CD4-positive, CD25-positive, alpha-beta regulatory T cell (primary cell): ENCODE results near the gene DLG2. TPM values are rescaled to one million over a fixed set of nuclear protein-coding genes. Genes with fewer than 3 reads are reported as not detected.

Experiments used
- ATAC-seq, 2 donors: fragments of 150-1000 bp; cut with Tn5 transposase; one replicate each; pipeline ENCODE4 v1.10.0; 2021; ENCODE audit warnings: low read depth in 2 of 2, moderate number of reproducible peaks in 2 of 2, moderate library complexity in 1 of 2
- DNase-seq, 3 donors: peaks; one replicate each; pipeline versions ENCODE4 v3.0.0 to v3.0.0-alpha.2; 2012 to 2022; ENCODE audit warnings: mixed read lengths in 1 of 3
- H3K27ac ChIP-seq: one replicate; pipeline ENCODE4 v1.7.0; 2013; ENCODE audit warnings: mild to moderate bottlenecking, low read length; ENCODE audit not compliant: insufficient read depth, poor library complexity, severe bottlenecking
- H3K27me3 ChIP-seq: one replicate; pipeline ENCODE4 v1.7.0; 2013; ENCODE audit warnings: low read length; ENCODE audit not compliant: control insufficient read depth, insufficient read depth
- H3K36me3 ChIP-seq: one replicate; pipeline ENCODE4 v1.7.0; 2013; ENCODE audit warnings: mild to moderate bottlenecking, low read length, moderate library complexity; ENCODE audit not compliant: control insufficient read depth, insufficient read depth
- H3K4me1 ChIP-seq: 2 replicates; pipeline ENCODE4 v1.7.0; 2013; ENCODE audit warnings: mild to moderate bottlenecking, low read length; ENCODE audit not compliant: insufficient read depth, control insufficient read depth, poor library complexity, severe bottlenecking
- H3K4me3 ChIP-seq: one replicate; pipeline ENCODE4 v1.7.0; 2013; ENCODE audit warnings: low read depth, mild to moderate bottlenecking, low read length, moderate library complexity
- H3K9me3 ChIP-seq, 2 experiments: 1 replicate in 1 of 2; 2 replicates in 1 of 2; pipeline ENCODE4 v1.7.0; 2013; ENCODE audit warnings: low read length in 2 of 2, mild to moderate bottlenecking in 1 of 2, moderate library complexity in 1 of 2; ENCODE audit not compliant: control insufficient read depth in 2 of 2
- H3K27ac Mint-ChIP-seq, 3 donors: one replicate each; pipeline ENCODE4 v1.8.0; 2020 to 2022; ENCODE audit warnings: mild to moderate bottlenecking in 3 of 3, mixed read lengths in 3 of 3, moderate library complexity in 2 of 3
- H3K27me3 Mint-ChIP-seq: one replicate; pipeline ENCODE4 v1.8.0; 2022; ENCODE audit warnings: mild to moderate bottlenecking, mixed read lengths
- H3K36me3 Mint-ChIP-seq: one replicate; pipeline ENCODE4 v1.8.0; 2020; ENCODE audit warnings: mixed read lengths
- H3K4me1 Mint-ChIP-seq, 4 donors: one replicate each; pipeline ENCODE4 v1.8.0; 2020 to 2022; ENCODE audit warnings: mixed read lengths in 4 of 4, mild to moderate bottlenecking in 1 of 4
- H3K4me3 Mint-ChIP-seq, 4 donors: one replicate each; pipeline ENCODE4 v1.8.0; 2020 to 2022; ENCODE audit warnings: mild to moderate bottlenecking in 4 of 4, mixed read lengths in 4 of 4, moderate library complexity in 3 of 4
- H3K9me3 Mint-ChIP-seq, 7 donors: one replicate each; pipeline ENCODE4 v1.8.0; 2020 to 2022; ENCODE audit warnings: mixed read lengths in 7 of 7, mild to moderate bottlenecking in 3 of 7, moderate library complexity in 2 of 7
- polyA plus RNA-seq, 4 donors: library from polyadenylated mRNA; unstranded; fragments of 300-500 nt; fragmentation: Illumina TruSeq; gene quantifications; one replicate each; pipeline ENCODE4 v1.2.3, GENCODE V29; 2021
- total RNA-seq: library from RNA; stranded (reverse); gene quantifications from one replicate; pipeline ENCODE4 v1.2.3, GENCODE V29; 2022

Gene DLG2
- total and polyA plus RNA-seq, 5 donors from 2014 or later = 0.26 to 2.0 (median 0.94) TPM

- Histone ChIP-seq H3K36me3 (no peaks in the 10 kb centered on the region), H3K9me3 (no peaks in the 10 kb centered on the region), H3K27me3 (no peaks in the 10 kb centered on the region), H3K4me1 (no peaks in the 10 kb centered on the region), H3K4me3 (no peak overlapping the region), H3K27ac (no peak overlapping the region)
- no peaks in the 10 kb centered on the region for H3K4me1 Mint-ChIP-seq
- H3K27ac Mint-ChIP-seq = no peak overlapping the region
- ATAC-seq (no peak), DNase-seq (no peak)
- peaks cover 0 to 11% (median 5%) of the 10 kb centered on the region in 7 donors for H3K9me3 Mint-ChIP-seq
- H3K36me3 Mint-ChIP-seq = no peaks in the 10 kb centered on the region
- H3K27me3 Mint-ChIP-seq = no peaks in the 10 kb centered on the region
- peak overlapping the region in 1 of 4 donors; percentile 51 for H3K4me3 Mint-ChIP-seq
Measured at GRCh38 chr11:83852775-83853442, 1774.2 kb downstream of the DLG2 start.

GRCh38 chr11:83852012-83852411 lies 1775.1 kb downstream of the DLG2 start:
- no peak for DNase-seq
- no peak overlapping the region for H3K4me3 ChIP-seq
- Mint-ChIP-seq H3K4me1 (no peaks in the 10 kb centered on the region), H3K36me3 (no peaks in the 10 kb centered on the region), H3K27ac (no peak overlapping the region), H3K4me3 (no peak overlapping the region), H3K9me3 (peaks cover 0 to 5% (median 2%) of the 10 kb centered on the region in 7 donors), H3K27me3 (no peaks in the 10 kb centered on the region)
- no peak for ATAC-seq
- no peaks in the 10 kb centered on the region for H3K9me3 ChIP-seq
- no peaks in the 10 kb centered on the region for H3K4me1 ChIP-seq
- H3K27me3 ChIP-seq = no peaks in the 10 kb centered on the region
- no peaks in the 10 kb centered on the region for H3K36me3 ChIP-seq
- no peak overlapping the region for H3K27ac ChIP-seq

GRCh38 chr11:83847467-83848034 lies 1779.6 kb downstream of the DLG2 start:
- ATAC-seq = no peak
- no peak overlapping the region for H3K4me3 ChIP-seq
- H3K9me3 ChIP-seq = no peaks in the 10 kb centered on the region
- H3K27me3 Mint-ChIP-seq = peaks cover 4% of the 10 kb centered on the region
- DNase-seq = no peak
- no peaks in the 10 kb centered on the region for H3K4me1 Mint-ChIP-seq
- no peak overlapping the region for H3K27ac ChIP-seq
- H3K36me3 ChIP-seq = no peaks in the 10 kb centered on the region
- H3K4me1 ChIP-seq = no peaks in the 10 kb centered on the region
- H3K4me3 Mint-ChIP-seq = no peak overlapping the region
- peaks cover 0 to 5% (median 2%) of the 10 kb centered on the region in 7 donors for H3K9me3 Mint-ChIP-seq
- H3K27ac Mint-ChIP-seq = no peak overlapping the region
- H3K27me3 ChIP-seq = no peaks in the 10 kb centered on the region
- no peaks in the 10 kb centered on the region for H3K36me3 Mint-ChIP-seq

- Histone ChIP-seq H3K4me3 (no peak overlapping the region), H3K27ac (no peak overlapping the region), H3K36me3 (no peaks in the 10 kb centered on the region), H3K27me3 (no peaks in the 10 kb centered on the region), H3K4me1 (no peaks in the 10 kb centered on the region), H3K9me3 (no peaks in the 10 kb centered on the region)
- Mint-ChIP-seq H3K4me3 (no peak overlapping the region), H3K36me3 (no peaks in the 10 kb centered on the region), H3K9me3 (peaks cover 0 to 5% (median 2%) of the 10 kb centered on the region in 7 donors), H3K27me3 (peaks cover 4% of the 10 kb centered on the region), H3K27ac (no peak overlapping the region), H3K4me1 (no peaks in the 10 kb centered on the region)
- no peak for ATAC-seq
- DNase-seq = no peak
Measured at GRCh38 chr11:83845797-83846196, 1781.3 kb downstream of the DLG2 start.

- no peaks in the 10 kb centered on the region for H3K9me3 ChIP-seq
- H3K4me1 ChIP-seq = no peaks in the 10 kb centered on the region
- Mint-ChIP-seq H3K27me3 (peaks cover 7% of the 10 kb centered on the region), H3K36me3 (no peaks in the 10 kb centered on the region), H3K4me1 (no peaks in the 10 kb centered on the region), H3K4me3 (no peak overlapping the region), H3K9me3 (peaks cover 0 to 3% (median 0%) of the 10 kb centered on the region in 7 donors), H3K27ac (no peak overlapping the region)
- H3K27me3 ChIP-seq = no peaks in the 10 kb centered on the region
- H3K27ac ChIP-seq = no peak overlapping the region
- H3K4me3 ChIP-seq = no peak overlapping the region
- DNase-seq (no peak), ATAC-seq (no peak)
- H3K36me3 ChIP-seq = no peaks in the 10 kb centered on the region
Measured at GRCh38 chr11:83840326-83840725, 1786.8 kb downstream of the DLG2 start.

GRCh38 chr11:83836883-83837654 lies 1790.1 kb downstream of the DLG2 start:
- no peak overlapping the region for H3K4me3 ChIP-seq
- Mint-ChIP-seq H3K27ac (no peak overlapping the region), H3K36me3 (no peaks in the 10 kb centered on the region), H3K27me3 (peaks cover 6% of the 10 kb centered on the region), H3K9me3 (no peaks in the 10 kb centered on the region), H3K4me1 (no peaks in the 10 kb centered on the region), H3K4me3 (no peak overlapping the region)
- no peak overlapping the region for H3K27ac ChIP-seq
- H3K36me3 ChIP-seq = no peaks in the 10 kb centered on the region
- no peaks in the 10 kb centered on the region for H3K27me3 ChIP-seq
- DNase-seq (peak in 1 of 3 donors; percentile 26), ATAC-seq (no peak)
- H3K9me3 ChIP-seq = no peaks in the 10 kb centered on the region
- H3K4me1 ChIP-seq = no peaks in the 10 kb centered on the region

GRCh38 chr11:83836065-83836464 lies 1791.1 kb downstream of the DLG2 start:
- Mint-ChIP-seq H3K4me1 (no peaks in the 10 kb centered on the region), H3K27me3 (peaks cover 6% of the 10 kb centered on the region), H3K27ac (no peak overlapping the region), H3K4me3 (no peak overlapping the region), H3K36me3 (no peaks in the 10 kb centered on the region), H3K9me3 (no peaks in the 10 kb centered on the region)
- ATAC-seq = no peak
- Histone ChIP-seq H3K4me3 (no peak overlapping the region), H3K27ac (no peak overlapping the region), H3K27me3 (no peaks in the 10 kb centered on the region), H3K36me3 (no peaks in the 10 kb centered on the region), H3K4me1 (no peaks in the 10 kb centered on the region), H3K9me3 (no peaks in the 10 kb centered on the region)
- DNase-seq = no peak
